Measurements from ENCODE around the gene JPT2.

Gene JPT2, protein sequence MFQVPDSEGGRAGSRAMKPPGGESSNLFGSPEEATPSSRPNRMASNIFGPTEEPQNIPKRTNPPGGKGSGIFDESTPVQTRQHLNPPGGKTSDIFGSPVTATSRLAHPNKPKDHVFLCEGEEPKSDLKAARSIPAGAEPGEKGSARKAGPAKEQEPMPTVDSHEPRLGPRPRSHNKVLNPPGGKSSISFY

GRCh38 chr16:1677942-1678499 is at the start of gene JPT2:
JPT2 (plus strand) TSS chr16:1678279; CDS start chr16:1678313, 34 bp downstream.
- H3K4me3 ChIP-seq (ENCODE audit: low read length), result peak within 1 kb of the TSS; percentile 75
- peak; percentile 95 for DNase-seq (ENCODE audit: low read depth)

DNA sequence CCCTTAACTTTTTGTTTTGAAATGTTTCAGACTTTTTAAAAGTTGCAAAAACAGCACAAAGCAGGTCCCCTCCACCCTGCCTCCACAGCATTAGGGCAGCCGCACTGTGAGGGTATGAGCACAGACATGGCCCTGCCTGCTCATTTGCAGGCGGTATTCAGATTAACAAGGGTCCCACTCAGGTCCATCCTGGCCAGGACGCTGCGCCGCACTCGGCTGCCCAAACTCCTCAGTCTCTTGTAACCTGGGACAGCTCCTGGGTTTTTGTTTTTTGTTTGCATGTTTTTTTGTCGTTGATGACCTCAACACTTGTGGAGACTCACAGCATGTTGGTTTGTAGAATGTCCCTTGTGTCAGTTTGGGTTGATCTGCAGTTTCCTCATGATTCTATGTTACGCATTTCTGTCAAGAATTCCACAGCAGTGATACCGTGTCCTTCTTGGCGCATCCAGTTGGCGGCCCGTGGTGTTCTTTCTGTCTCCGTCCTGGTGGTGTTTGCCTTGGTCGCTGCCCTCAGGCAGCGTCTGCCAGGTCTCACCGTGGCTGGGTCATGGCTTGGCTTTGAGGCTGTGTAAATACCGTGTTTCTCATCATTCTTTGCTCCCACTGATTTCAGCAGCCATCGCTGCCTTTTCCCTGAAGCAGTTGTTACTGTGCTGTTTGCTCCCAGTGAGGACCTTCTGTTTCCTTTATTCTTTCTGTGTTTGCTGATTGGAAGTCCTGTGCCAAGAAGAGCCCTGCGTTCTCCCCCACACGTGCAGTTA is 47.4 kb upstream of the JPT2 start:
- DNase-seq (ENCODE audit: low read depth), result no peak
- no peak overlapping the region for H3K4me3 ChIP-seq (ENCODE audit: low read length)
- no peak for TF ChIP-seq CTCF (conservative IDR thresholded peaks at IDR 0.05; ENCODE audit: low read length)

More at GRCh38 chr16:1677942-1678499, at the start of gene JPT2:
- no peak for TF ChIP-seq CTCF (conservative IDR thresholded peaks at IDR 0.05; ENCODE audit: low read length)

DNA sequence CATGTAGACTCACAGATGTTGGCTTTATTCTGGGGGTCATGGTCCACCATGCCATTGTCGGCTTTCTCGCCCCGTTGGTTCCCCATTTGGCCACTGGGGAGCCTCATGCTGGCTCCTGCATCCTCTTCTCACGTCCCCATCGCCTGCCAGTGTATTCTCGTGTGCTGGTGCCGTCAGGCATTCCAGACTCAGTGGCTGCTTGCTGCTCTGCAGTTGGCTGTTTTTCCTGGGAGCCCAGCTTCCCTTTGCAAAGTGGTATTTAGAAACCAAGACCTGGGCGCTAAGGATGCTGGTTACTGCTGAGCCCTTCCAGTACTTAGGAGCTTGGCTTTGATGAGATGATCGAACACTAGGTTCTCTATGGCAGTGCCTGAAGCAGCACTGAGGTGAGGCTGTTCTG is 46.8 kb upstream of the JPT2 start:
- no peak for TF ChIP-seq CTCF (conservative IDR thresholded peaks at IDR 0.05; ENCODE audit: low read length)
- H3K4me3 ChIP-seq (ENCODE audit: low read length), result no peak overlapping the region
- DNase-seq (ENCODE audit: low read depth), result no peak

DNA sequence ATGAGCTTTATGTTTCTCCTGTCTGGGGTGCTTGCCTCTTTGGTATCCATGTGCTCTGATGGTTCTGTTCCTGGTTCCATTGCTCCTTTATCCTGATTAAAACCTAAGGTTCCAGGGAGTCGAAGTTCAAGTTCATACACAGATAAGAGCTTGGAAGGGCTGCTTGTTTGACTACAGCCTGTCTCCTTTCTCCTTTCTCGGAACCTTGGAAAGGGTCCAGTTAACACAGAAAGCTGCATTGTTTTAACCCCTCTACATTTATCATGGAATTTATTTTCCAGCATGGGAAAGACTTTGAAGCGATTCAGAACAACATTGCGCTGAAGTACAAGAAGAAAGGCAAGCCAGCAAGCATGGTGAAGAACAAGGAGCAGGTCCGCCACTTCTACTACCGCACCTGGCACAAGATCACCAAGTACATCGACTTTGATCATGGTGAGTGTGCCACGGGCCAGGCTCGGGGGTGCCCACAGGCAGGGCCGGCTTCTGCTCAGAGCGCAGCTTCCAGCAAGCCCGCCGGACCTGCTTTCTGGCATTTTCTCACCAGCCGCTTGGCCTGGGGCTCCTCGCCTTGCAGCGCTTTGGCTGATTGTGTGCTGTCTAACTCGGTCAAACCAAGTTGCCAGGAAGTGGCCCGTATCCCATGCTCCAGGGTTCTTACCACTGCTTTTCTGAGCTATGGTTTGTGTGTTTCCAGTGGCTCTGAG is 46.0 kb upstream of the JPT2 start:
- DNase-seq (ENCODE audit: low read depth), result no peak
- H3K4me3 ChIP-seq (ENCODE audit: low read length), result no peak overlapping the region
- no peak for TF ChIP-seq CTCF (conservative IDR thresholded peaks at IDR 0.05; ENCODE audit: low read length)

- TF ChIP-seq CTCF (conservative IDR thresholded peaks at IDR 0.05; ENCODE audit: low read length), result no peak
- no peak overlapping the region for H3K4me3 ChIP-seq (ENCODE audit: low read length)
- no peak for DNase-seq (ENCODE audit: low read depth)
Observed at GRCh38 chr16:1632638-1632970, 45.5 kb upstream of the JPT2 start.

GRCh38 chr16:1633310-1633709 is 44.8 kb upstream of the JPT2 start:
- TF ChIP-seq CTCF (conservative IDR thresholded peaks at IDR 0.05; ENCODE audit: low read length), result no peak
- no peak for DNase-seq (ENCODE audit: low read depth)
- no peak overlapping the region for H3K4me3 ChIP-seq (ENCODE audit: low read length)

All from AG10803 (cell line).